GM12801 (cell line): ENCODE data around the gene FUT7.

Experiments
- TF ChIP-seq, protein P1 (sequence below): IDR thresholded peaks from one replicate; pipeline ENCODE4 v1.5.1; 2011; ENCODE audit warnings: control low read depth; ENCODE audit not compliant: insufficient read length; ENCODE audit errors: extremely low read depth

FUT7 gene

DNA sequence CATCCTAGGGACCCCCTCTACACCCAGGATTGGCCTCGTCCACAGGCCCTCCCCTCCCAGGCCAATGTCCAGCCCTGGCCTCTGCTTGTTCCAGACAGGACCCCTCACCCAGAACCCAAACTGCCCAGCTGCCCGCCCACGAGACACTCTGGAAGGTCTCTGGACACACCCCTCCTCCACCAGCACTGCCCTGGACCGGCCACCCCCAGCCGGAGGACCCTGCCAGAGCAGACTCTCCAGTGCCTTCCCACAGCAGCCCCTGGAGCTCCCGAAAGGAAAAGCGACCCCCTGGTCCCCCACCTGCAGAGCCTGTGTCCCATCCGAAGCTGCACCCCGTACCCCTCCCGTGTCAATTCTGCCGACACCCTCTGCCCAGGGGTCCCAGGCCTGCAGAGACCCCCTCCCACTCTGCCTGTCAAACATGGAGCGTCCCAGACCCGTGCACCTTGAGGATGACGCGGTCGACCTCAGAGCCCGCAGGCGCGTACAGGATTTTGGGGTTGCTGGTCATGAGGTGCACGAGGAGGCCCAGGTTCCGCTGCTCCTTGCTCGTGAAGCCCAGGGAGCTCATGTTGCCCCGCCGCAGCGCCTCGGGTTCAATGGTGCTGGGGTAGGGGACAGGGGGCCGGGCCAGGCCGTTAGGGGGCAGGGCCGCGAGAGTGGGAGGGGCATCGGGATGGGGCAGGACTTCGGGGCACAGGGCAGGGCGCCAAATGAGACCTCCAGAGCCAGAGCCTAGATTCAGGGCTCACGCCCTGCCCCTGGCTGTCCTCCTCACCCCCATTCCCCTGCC, 11.8 kb downstream of the FUT7 start:
- TF ChIP-seq, protein P1, sequence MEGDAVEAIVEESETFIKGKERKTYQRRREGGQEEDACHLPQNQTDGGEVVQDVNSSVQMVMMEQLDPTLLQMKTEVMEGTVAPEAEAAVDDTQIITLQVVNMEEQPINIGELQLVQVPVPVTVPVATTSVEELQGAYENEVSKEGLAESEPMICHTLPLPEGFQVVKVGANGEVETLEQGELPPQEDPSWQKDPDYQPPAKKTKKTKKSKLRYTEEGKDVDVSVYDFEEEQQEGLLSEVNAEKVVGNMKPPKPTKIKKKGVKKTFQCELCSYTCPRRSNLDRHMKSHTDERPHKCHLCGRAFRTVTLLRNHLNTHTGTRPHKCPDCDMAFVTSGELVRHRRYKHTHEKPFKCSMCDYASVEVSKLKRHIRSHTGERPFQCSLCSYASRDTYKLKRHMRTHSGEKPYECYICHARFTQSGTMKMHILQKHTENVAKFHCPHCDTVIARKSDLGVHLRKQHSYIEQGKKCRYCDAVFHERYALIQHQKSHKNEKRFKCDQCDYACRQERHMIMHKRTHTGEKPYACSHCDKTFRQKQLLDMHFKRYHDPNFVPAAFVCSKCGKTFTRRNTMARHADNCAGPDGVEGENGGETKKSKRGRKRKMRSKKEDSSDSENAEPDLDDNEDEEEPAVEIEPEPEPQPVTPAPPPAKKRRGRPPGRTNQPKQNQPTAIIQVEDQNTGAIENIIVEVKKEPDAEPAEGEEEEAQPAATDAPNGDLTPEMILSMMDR, result no peak

GRCh38 chr9:137018761-137019559, 12.9 kb downstream of the FUT7 start:
- TF ChIP-seq, protein P1, result no peak

- TF ChIP-seq, protein P1, result no peak
These were observed 13.9 kb downstream of the FUT7 start for GRCh38 chr9:137017791-137018497.

GRCh38 chr9:137017071-137017470, 14.8 kb downstream of the FUT7 start:
- TF ChIP-seq, protein P1, result no peak

GRCh38 chr9:137016436-137016835, 15.5 kb downstream of the FUT7 start:
- TF ChIP-seq, protein P1, result no peak

- TF ChIP-seq, protein P1, result no peak
These were observed 15.9 kb downstream of the FUT7 start for GRCh38 chr9:137015976-137016375.

DNA sequence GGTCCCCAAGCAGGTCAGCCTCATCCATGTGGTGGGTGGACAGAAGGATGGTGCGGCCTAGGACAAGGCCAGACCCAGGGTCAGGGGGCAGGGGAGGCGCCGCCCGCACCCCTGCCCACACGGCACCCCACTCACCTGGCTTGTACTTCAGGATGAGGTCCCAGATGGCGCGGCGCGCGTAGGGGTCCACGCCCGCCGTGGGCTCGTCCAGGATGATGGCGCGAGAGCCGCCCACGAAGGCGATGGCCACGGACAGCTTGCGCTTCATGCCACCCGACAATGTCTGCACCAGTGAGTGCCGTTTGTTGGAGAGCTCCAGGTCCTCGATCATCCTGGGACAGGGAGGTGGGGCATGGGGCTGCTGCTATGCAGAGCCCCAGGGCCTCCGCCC, 16.4 kb downstream of the FUT7 start:
- TF ChIP-seq, protein P1, result no peak
